Measurements from ENCODE around the gene TARDBP. TPM values are rescaled to one million over a fixed set of nuclear protein-coding genes. Genes with fewer than 3 reads are reported as not detected.

The TARDBP gene
- polyA plus RNA-seq, 3 donors = 49.4 to 79.5 (median 61.4) TPM

GRCh38 chr1:11056504-11056903, 44.0 kb downstream of the TARDBP start:
- no peaks in the 10 kb centered on the region for H4K20me1 ChIP-seq (ENCODE audit: insufficient read depth, low read length)
- no peak overlapping the region for H3K4me3 ChIP-seq (replicated peaks in 1 of 3; ENCODE audit: low read depth in 2 of 3, low read length in 3 of 3)
- no peak overlapping the region for H3K4me2 ChIP-seq (replicated peaks; ENCODE audit: extremely low read depth, low read length, poor library complexity, severe bottlenecking)
- peaks cover 12 to 32% of the 10 kb centered on the region in 2 donors for H3K36me3 ChIP-seq (replicated peaks in 1 of 2; ENCODE audit: control insufficient read depth in 1 of 2, insufficient read depth in 2 of 2, low read length in 2 of 2)
- Mint-ChIP-seq H3K4me3 (no peak overlapping the region), H3K36me3 (peaks cover 20 to 40% of the 10 kb centered on the region in 2 donors), H3K4me1 (peaks cover 33% of the 10 kb centered on the region), H3K9me3 (peaks cover 0 to 3% (median 0%) of the 10 kb centered on the region in 7 donors), H3K27me3 (ENCODE audit: low read depth in 3 of 3) (peaks cover 0 to 6% (median 5%) of the 10 kb centered on the region in 3 donors), H3K27ac (no peak overlapping the region)
- no peaks in the 10 kb centered on the region for H3K27me3 ChIP-seq (ENCODE audit: control insufficient read depth in 2 of 2, insufficient read depth in 2 of 2, low read length in 2 of 2)
- 100% methylated on average over 4 of the region's 7 CpGs for WGBS (ENCODE audit: insufficient coverage)
- intact Hi-C loops (cut with micrococcal nuclease) = no loop called here
- TF ChIP-seq CTCF (IDR thresholded peaks at IDR 0.05) = no peak
- H3K9ac ChIP-seq (ENCODE audit: insufficient read depth, low read length, poor library complexity, severe bottlenecking) = no peak overlapping the region
- no peak for DNase-seq
- H2AFZ ChIP-seq (ENCODE audit: insufficient read depth, low read depth, low read length, poor library complexity, severe bottlenecking) = no peak overlapping the region
- H3K4me1 ChIP-seq (ENCODE audit: control insufficient read depth in 1 of 2, insufficient read depth in 2 of 2, low read length in 2 of 2) = peaks cover 24 to 38% of the 10 kb centered on the region in 2 donors
- peaks cover 12% of the 10 kb centered on the region for H3K79me2 ChIP-seq (ENCODE audit: insufficient read depth, low read length)
- H3K27ac ChIP-seq (ENCODE audit: low read depth in 1 of 2, low read length in 2 of 2) = no peak overlapping the region
- no peaks in the 10 kb centered on the region for H3K9me3 ChIP-seq (replicated peaks in 1 of 2; ENCODE audit: control insufficient read depth in 1 of 2, insufficient read depth in 1 of 2, low read length in 2 of 2)

DNA sequence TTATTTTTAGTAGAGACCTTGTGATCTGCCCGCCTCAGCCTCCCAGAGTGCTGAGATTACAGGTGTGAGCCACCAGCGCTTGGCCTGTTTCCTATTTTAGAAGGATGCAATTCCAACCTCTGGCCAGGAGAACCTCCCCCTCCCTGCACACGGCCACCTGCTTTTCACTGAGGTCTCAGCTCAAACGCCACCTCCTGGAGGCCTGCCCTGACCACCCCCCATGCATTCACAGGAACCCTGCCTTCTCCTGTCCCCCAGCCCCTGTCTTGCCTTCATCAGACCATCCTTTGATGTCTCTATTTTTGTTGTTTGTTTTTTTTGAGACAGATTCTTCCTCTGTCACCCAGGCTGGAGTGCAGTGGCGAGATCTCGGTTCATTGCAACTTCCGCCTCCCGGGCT, 45.0 kb downstream of the TARDBP start:
- Histone ChIP-seq H3K36me3 (replicated peaks in 1 of 2; ENCODE audit: control insufficient read depth in 1 of 2, insufficient read depth in 2 of 2, low read length in 2 of 2) (peaks cover 12 to 32% of the 10 kb centered on the region in 2 donors), H3K4me1 (ENCODE audit: control insufficient read depth in 1 of 2, insufficient read depth in 2 of 2, low read length in 2 of 2) (peaks cover 16 to 29% of the 10 kb centered on the region in 2 donors), H3K27me3 (ENCODE audit: control insufficient read depth in 2 of 2, insufficient read depth in 2 of 2, low read length in 2 of 2) (no peaks in the 10 kb centered on the region), H3K27ac (ENCODE audit: low read depth in 1 of 2, low read length in 2 of 2) (no peak overlapping the region), H2AFZ (ENCODE audit: insufficient read depth, low read depth, low read length, poor library complexity, severe bottlenecking) (no peak overlapping the region), H3K4me2 (replicated peaks; ENCODE audit: extremely low read depth, low read length, poor library complexity, severe bottlenecking) (no peak overlapping the region), H3K4me3 (replicated peaks in 1 of 3; ENCODE audit: low read depth in 2 of 3, low read length in 3 of 3) (no peak overlapping the region), H4K20me1 (ENCODE audit: insufficient read depth, low read length) (no peaks in the 10 kb centered on the region), H3K9me3 (replicated peaks in 1 of 2; ENCODE audit: control insufficient read depth in 1 of 2, insufficient read depth in 1 of 2, low read length in 2 of 2) (no peaks in the 10 kb centered on the region), H3K79me2 (ENCODE audit: insufficient read depth, low read length) (peaks cover 12% of the 10 kb centered on the region), H3K9ac (ENCODE audit: insufficient read depth, low read length, poor library complexity, severe bottlenecking) (no peak overlapping the region)
- peak overlapping the region in 1 of 7 donors; percentile 46 for H3K27ac Mint-ChIP-seq
- peaks cover 28% of the 10 kb centered on the region for H3K4me1 Mint-ChIP-seq
- H3K9me3 Mint-ChIP-seq = peaks cover 0 to 3% (median 0%) of the 10 kb centered on the region in 7 donors
- peaks cover 20 to 40% of the 10 kb centered on the region in 2 donors for H3K36me3 Mint-ChIP-seq
- no peak for DNase-seq
- WGBS (ENCODE audit: insufficient coverage) = 94% methylated on average over 3 of the region's 8 CpGs
- H3K27me3 Mint-ChIP-seq (ENCODE audit: low read depth in 3 of 3) = peaks cover 0 to 5% (median 4%) of the 10 kb centered on the region in 3 donors
- H3K4me3 Mint-ChIP-seq = no peak overlapping the region
- TF ChIP-seq CTCF (IDR thresholded peaks at IDR 0.05) = no peak
- intact Hi-C loops (cut with micrococcal nuclease) = no loop called here

All from CD14-positive monocyte (primary cell).